ENCODE measurements around the gene NPAT.

Gene NPAT

GRCh38 chr11:108246308-108246707, 23.9 kb upstream of the NPAT start:
- no peak overlapping the region for H2BK120ac ChIP-seq (ENCODE audit: low read depth, low read length)
- H3K9me3 ChIP-seq (replicated peaks in 1 of 2; ENCODE audit: control insufficient read depth in 2 of 2, insufficient read depth in 1 of 2, low read depth in 1 of 2, low read length in 2 of 2), result no peaks in the 10 kb centered on the region
- no peak overlapping the region for H2BK15ac ChIP-seq (ENCODE audit: low read length)
- H3K4ac ChIP-seq (ENCODE audit: low read length), result no peak overlapping the region
- H3K18ac ChIP-seq (ENCODE audit: low read length), result no peak overlapping the region
- no peaks in the 10 kb centered on the region for H3K79me1 ChIP-seq (ENCODE audit: low read depth, low read length)
- no peak overlapping the region for H2BK5ac ChIP-seq (ENCODE audit: low read length)
- H3K4me3 ChIP-seq (ENCODE audit: low read length in 2 of 2), result no peak overlapping the region
- H3K36me3 ChIP-seq (replicated peaks in 1 of 2; ENCODE audit: control insufficient read depth in 2 of 2, insufficient read depth in 2 of 2, low read length in 2 of 2), result peaks cover 8 to 89% of the 10 kb centered on the region in 2 donors
- H2BK12ac ChIP-seq (ENCODE audit: low read length), result no peak overlapping the region
- H2AK5ac ChIP-seq (ENCODE audit: low read depth, low read length), result no peak overlapping the region
- no peak overlapping the region for H4K91ac ChIP-seq (ENCODE audit: low read depth, low read length, poor library complexity)
- no peak for DNase-seq (ENCODE audit: low spot score)
- H4K8ac ChIP-seq (ENCODE audit: low read depth, low read length), result no peak overlapping the region
- no peak overlapping the region for H3K14ac ChIP-seq (ENCODE audit: low read length)
- no CpG with 5 or more reads among the region's 3 CpGs for WGBS, 2 donors (ENCODE audit: extremely low coverage in 2 of 2, insufficient read length in 2 of 2, insufficient replicate concordance in 1 of 2)
- no peak overlapping the region for H3K27ac ChIP-seq (replicated peaks; ENCODE audit: low read length)
- no peak overlapping the region for H3K9ac ChIP-seq (ENCODE audit: low read depth, low read length, poor library complexity)
- no peaks in the 10 kb centered on the region for H3K4me1 ChIP-seq (ENCODE audit: control insufficient read depth in 2 of 2, insufficient read depth in 1 of 2, low read depth in 1 of 2, low read length in 2 of 2)
- H3K4me2 ChIP-seq (ENCODE audit: insufficient read depth, low read length, poor library complexity, severe bottlenecking), result no peak overlapping the region
- no peaks in the 10 kb centered on the region for H3K27me3 ChIP-seq (ENCODE audit: control insufficient read depth in 3 of 3, insufficient read depth in 3 of 3, low read depth in 1 of 3, low read length in 3 of 3)
- no peak overlapping the region for H3K23ac ChIP-seq (ENCODE audit: low read depth, low read length, poor library complexity)
- no peak overlapping the region for H2AFZ ChIP-seq (ENCODE audit: low read length)

- Histone ChIP-seq H4K8ac (ENCODE audit: low read depth, low read length) (no peak overlapping the region), H2AK5ac (ENCODE audit: low read depth, low read length) (no peak overlapping the region), H3K4me1 (ENCODE audit: control insufficient read depth in 2 of 2, insufficient read depth in 1 of 2, low read depth in 1 of 2, low read length in 2 of 2) (no peaks in the 10 kb centered on the region), H3K9me3 (replicated peaks in 1 of 2; ENCODE audit: control insufficient read depth in 2 of 2, insufficient read depth in 1 of 2, low read depth in 1 of 2, low read length in 2 of 2) (no peaks in the 10 kb centered on the region), H3K4me2 (ENCODE audit: insufficient read depth, low read length, poor library complexity, severe bottlenecking) (no peak overlapping the region), H2BK12ac (ENCODE audit: low read length) (no peak overlapping the region), H3K18ac (ENCODE audit: low read length) (no peak overlapping the region), H2AFZ (ENCODE audit: low read length) (no peak overlapping the region), H3K79me1 (ENCODE audit: low read depth, low read length) (no peaks in the 10 kb centered on the region), H3K4me3 (ENCODE audit: low read length in 2 of 2) (no peak overlapping the region), H3K23ac (ENCODE audit: low read depth, low read length, poor library complexity) (no peak overlapping the region), H3K27ac (replicated peaks; ENCODE audit: low read length) (no peak overlapping the region), H2BK120ac (ENCODE audit: low read depth, low read length) (no peak overlapping the region), H3K36me3 (replicated peaks in 1 of 2; ENCODE audit: control insufficient read depth in 2 of 2, insufficient read depth in 2 of 2, low read length in 2 of 2) (peaks cover 2 to 89% of the 10 kb centered on the region in 2 donors), H3K27me3 (ENCODE audit: control insufficient read depth in 3 of 3, insufficient read depth in 3 of 3, low read depth in 1 of 3, low read length in 3 of 3) (no peaks in the 10 kb centered on the region), H3K4ac (ENCODE audit: low read length) (no peak overlapping the region), H2BK15ac (ENCODE audit: low read length) (no peak overlapping the region), H3K14ac (ENCODE audit: low read length) (no peak overlapping the region), H3K9ac (ENCODE audit: low read depth, low read length, poor library complexity) (no peak overlapping the region), H4K91ac (ENCODE audit: low read depth, low read length, poor library complexity) (no peak overlapping the region), H2BK5ac (ENCODE audit: low read length) (no peak overlapping the region)
- WGBS, 2 donors (ENCODE audit: extremely low coverage in 2 of 2, insufficient read length in 2 of 2, insufficient replicate concordance in 1 of 2), result no CpG with 5 or more reads among the region's 2 CpGs
- DNase-seq (ENCODE audit: low spot score), result no peak
These were observed 20.0 kb upstream of the NPAT start for GRCh38 chr11:108242422-108242821.

- no peak overlapping the region for H3K4ac ChIP-seq (ENCODE audit: low read length)
- H2AFZ ChIP-seq (ENCODE audit: low read length), result no peak overlapping the region
- no peak overlapping the region for H2BK5ac ChIP-seq (ENCODE audit: low read length)
- H3K79me1 ChIP-seq (ENCODE audit: low read depth, low read length), result no peaks in the 10 kb centered on the region
- WGBS, 2 donors (ENCODE audit: extremely low coverage in 2 of 2, insufficient read length in 2 of 2, insufficient replicate concordance in 1 of 2), result no CpG with 5 or more reads among the region's 4 CpGs
- H3K27me3 ChIP-seq (ENCODE audit: control insufficient read depth in 3 of 3, insufficient read depth in 3 of 3, low read depth in 1 of 3, low read length in 3 of 3), result no peaks in the 10 kb centered on the region
- H3K23ac ChIP-seq (ENCODE audit: low read depth, low read length, poor library complexity), result no peak overlapping the region
- H4K91ac ChIP-seq (ENCODE audit: low read depth, low read length, poor library complexity), result no peak overlapping the region
- no peak overlapping the region for H3K18ac ChIP-seq (ENCODE audit: low read length)
- no peaks in the 10 kb centered on the region for H3K9me3 ChIP-seq (replicated peaks in 1 of 2; ENCODE audit: control insufficient read depth in 2 of 2, insufficient read depth in 1 of 2, low read depth in 1 of 2, low read length in 2 of 2)
- H3K36me3 ChIP-seq (replicated peaks in 1 of 2; ENCODE audit: control insufficient read depth in 2 of 2, insufficient read depth in 2 of 2, low read length in 2 of 2), result peaks cover 2 to 89% of the 10 kb centered on the region in 2 donors
- no peak overlapping the region for H3K9ac ChIP-seq (ENCODE audit: low read depth, low read length, poor library complexity)
- H2BK15ac ChIP-seq (ENCODE audit: low read length), result no peak overlapping the region
- H2BK120ac ChIP-seq (ENCODE audit: low read depth, low read length), result no peak overlapping the region
- no peak overlapping the region for H3K14ac ChIP-seq (ENCODE audit: low read length)
- no peak overlapping the region for H3K27ac ChIP-seq (replicated peaks; ENCODE audit: low read length)
- H2BK12ac ChIP-seq (ENCODE audit: low read length), result no peak overlapping the region
- no peak overlapping the region for H3K4me3 ChIP-seq (ENCODE audit: low read length in 2 of 2)
- no peak overlapping the region for H4K8ac ChIP-seq (ENCODE audit: low read depth, low read length)
- no peak overlapping the region for H3K4me2 ChIP-seq (ENCODE audit: insufficient read depth, low read length, poor library complexity, severe bottlenecking)
- no peak for DNase-seq (ENCODE audit: low spot score)
- no peaks in the 10 kb centered on the region for H3K4me1 ChIP-seq (ENCODE audit: control insufficient read depth in 2 of 2, insufficient read depth in 1 of 2, low read depth in 1 of 2, low read length in 2 of 2)
- no peak overlapping the region for H2AK5ac ChIP-seq (ENCODE audit: low read depth, low read length)
These were observed 19.0 kb upstream of the NPAT start for GRCh38 chr11:108241330-108242037.

- no peak overlapping the region for H3K18ac ChIP-seq (ENCODE audit: low read length)
- H2AK5ac ChIP-seq (ENCODE audit: low read depth, low read length), result no peak overlapping the region
- H2BK120ac ChIP-seq (ENCODE audit: low read depth, low read length), result no peak overlapping the region
- H4K8ac ChIP-seq (ENCODE audit: low read depth, low read length), result no peak overlapping the region
- no peak overlapping the region for H3K14ac ChIP-seq (ENCODE audit: low read length)
- no peak overlapping the region for H2BK12ac ChIP-seq (ENCODE audit: low read length)
- H3K4me3 ChIP-seq (ENCODE audit: low read length in 2 of 2), result no peak overlapping the region
- H3K9me3 ChIP-seq (replicated peaks in 1 of 2; ENCODE audit: control insufficient read depth in 2 of 2, insufficient read depth in 1 of 2, low read depth in 1 of 2, low read length in 2 of 2), result no peaks in the 10 kb centered on the region
- H2BK15ac ChIP-seq (ENCODE audit: low read length), result no peak overlapping the region
- DNase-seq (ENCODE audit: low spot score), result no peak
- no peak overlapping the region for H3K9ac ChIP-seq (ENCODE audit: low read depth, low read length, poor library complexity)
- peaks cover 3 to 88% of the 10 kb centered on the region in 2 donors for H3K36me3 ChIP-seq (replicated peaks in 1 of 2; ENCODE audit: control insufficient read depth in 2 of 2, insufficient read depth in 2 of 2, low read length in 2 of 2)
- H3K4ac ChIP-seq (ENCODE audit: low read length), result no peak overlapping the region
- no peaks in the 10 kb centered on the region for H3K79me1 ChIP-seq (ENCODE audit: low read depth, low read length)
- H4K91ac ChIP-seq (ENCODE audit: low read depth, low read length, poor library complexity), result no peak overlapping the region
- no peak overlapping the region for H2AFZ ChIP-seq (ENCODE audit: low read length)
- no peak overlapping the region for H3K23ac ChIP-seq (ENCODE audit: low read depth, low read length, poor library complexity)
- H3K4me1 ChIP-seq (ENCODE audit: control insufficient read depth in 2 of 2, insufficient read depth in 1 of 2, low read depth in 1 of 2, low read length in 2 of 2), result no peaks in the 10 kb centered on the region
- H3K27ac ChIP-seq (replicated peaks; ENCODE audit: low read length), result no peak overlapping the region
- H3K4me2 ChIP-seq (ENCODE audit: insufficient read depth, low read length, poor library complexity, severe bottlenecking), result no peak overlapping the region
- no peaks in the 10 kb centered on the region for H3K27me3 ChIP-seq (ENCODE audit: control insufficient read depth in 3 of 3, insufficient read depth in 3 of 3, low read depth in 1 of 3, low read length in 3 of 3)
- no peak overlapping the region for H2BK5ac ChIP-seq (ENCODE audit: low read length)
These were observed 16.6 kb upstream of the NPAT start for GRCh38 chr11:108239076-108239475.

Data from neuronal stem cell (in vitro differentiated cells).